ENCODE data around the gene CHST15.
"Not testable (repeated sequence)": the region's sequence is repeated elsewhere in the genome, so short reads cannot be mapped to it uniquely, and the experiment has no call there.

CHST15 gene

GRCh38 chr10:124123156-124123555, 29.8 kb upstream of the CHST15 start:
- no peak for DNase-seq

- no peak for DNase-seq
Observed at GRCh38 chr10:124122211-124122610, 28.8 kb upstream of the CHST15 start.

- DNase-seq, result no peak
Observed at GRCh38 chr10:124120410-124121061, 27.1 kb upstream of the CHST15 start.

GRCh38 chr10:124119946-124120345, 26.5 kb upstream of the CHST15 start:
- DNase-seq, result no peak

GRCh38 chr10:124119216-124119615, 25.8 kb upstream of the CHST15 start:
- DNase-seq, result no peak

GRCh38 chr10:124117833-124118232, 24.4 kb upstream of the CHST15 start:
- DNase-seq, result no peak

GRCh38 chr10:124117511-124117785, 24.1 kb upstream of the CHST15 start:
- no peak for DNase-seq

- DNase-seq, result no peak
Observed at GRCh38 chr10:124116771-124117510, 23.5 kb upstream of the CHST15 start.

GRCh38 chr10:124114696-124115095, 21.3 kb upstream of the CHST15 start:
- no peak for DNase-seq

- DNase-seq, result no peak
Observed at GRCh38 chr10:124112891-124113580, 19.6 kb upstream of the CHST15 start.

GRCh38 chr10:124110882-124111281, 17.5 kb upstream of the CHST15 start:
- DNase-seq, result no peak

GRCh38 chr10:124109261-124109660, 15.9 kb upstream of the CHST15 start:
- DNase-seq, result no peak

DNA sequence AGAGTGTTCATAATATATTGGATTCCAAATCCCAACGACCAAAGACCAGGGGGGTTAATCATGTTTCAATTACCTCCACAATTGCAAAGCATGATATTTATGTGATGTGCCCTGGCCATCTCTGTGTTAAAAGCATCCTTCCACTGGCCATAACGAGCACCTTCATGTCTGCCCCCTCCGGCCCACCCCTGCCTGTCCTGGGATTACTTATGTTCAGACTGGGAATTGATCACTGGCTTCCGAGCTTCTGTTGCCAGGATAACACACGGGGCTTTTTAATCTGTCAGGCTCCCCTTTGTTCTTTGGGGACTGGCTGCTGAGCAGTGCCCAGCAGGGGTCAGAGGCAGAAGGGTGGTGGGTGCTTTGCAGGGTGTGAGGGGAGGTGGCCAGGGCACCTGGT, 13.7 kb upstream of the CHST15 start:
- DNase-seq, result no peak

DNA sequence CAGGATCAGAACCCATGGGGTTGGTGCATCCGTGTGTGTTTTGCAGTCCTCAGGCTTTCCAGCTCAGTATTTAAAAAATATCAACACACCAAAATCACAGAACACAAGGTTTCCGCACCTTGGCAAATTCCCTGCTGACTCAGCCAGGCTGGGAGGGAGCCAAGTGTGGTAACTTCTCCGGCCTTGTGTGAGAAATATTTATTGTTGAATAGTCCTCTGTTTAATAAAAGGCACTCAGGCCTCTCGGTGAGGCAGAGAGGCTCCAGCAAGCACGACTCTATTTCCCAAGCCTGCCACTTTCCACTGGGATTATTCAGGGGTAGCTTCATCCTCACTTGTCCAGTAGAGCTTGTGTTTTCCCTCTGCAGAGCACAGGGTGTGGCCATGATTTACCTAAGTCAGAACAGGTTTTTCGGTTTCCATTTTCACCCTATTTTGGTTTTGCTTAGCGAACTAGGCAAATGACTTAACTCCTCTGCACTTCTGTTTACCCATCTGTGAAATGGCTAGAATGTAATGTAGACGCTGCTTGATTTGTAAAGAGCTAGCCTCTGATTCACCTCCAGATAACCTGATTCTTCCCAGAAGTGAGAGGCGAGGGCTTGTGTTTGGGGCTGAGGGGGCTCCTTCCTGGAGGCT, 13.0 kb upstream of the CHST15 start:
- no peak for DNase-seq

DNA sequence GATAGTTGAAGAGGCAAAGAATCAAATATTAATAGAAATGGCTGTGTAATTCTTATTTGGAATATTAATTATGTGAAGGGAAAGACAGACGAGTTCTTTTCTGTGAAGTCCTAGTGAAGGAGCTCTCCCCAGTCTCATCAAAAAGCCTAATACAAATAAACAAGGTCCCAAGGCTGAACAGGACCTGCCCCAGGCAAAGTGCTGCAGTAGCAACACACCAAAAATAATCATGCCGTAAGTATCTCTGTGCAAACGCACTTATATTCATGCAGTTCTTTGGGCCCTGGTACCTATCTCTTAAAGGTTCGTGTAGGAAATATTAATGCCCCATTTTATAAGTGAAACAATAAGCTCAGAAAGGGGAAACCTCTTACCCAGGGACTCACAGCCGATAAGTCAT, 12.2 kb upstream of the CHST15 start:
- no peak for DNase-seq

- no peak for DNase-seq
Observed at GRCh38 chr10:124105045-124105444, 11.6 kb upstream of the CHST15 start.

DNA sequence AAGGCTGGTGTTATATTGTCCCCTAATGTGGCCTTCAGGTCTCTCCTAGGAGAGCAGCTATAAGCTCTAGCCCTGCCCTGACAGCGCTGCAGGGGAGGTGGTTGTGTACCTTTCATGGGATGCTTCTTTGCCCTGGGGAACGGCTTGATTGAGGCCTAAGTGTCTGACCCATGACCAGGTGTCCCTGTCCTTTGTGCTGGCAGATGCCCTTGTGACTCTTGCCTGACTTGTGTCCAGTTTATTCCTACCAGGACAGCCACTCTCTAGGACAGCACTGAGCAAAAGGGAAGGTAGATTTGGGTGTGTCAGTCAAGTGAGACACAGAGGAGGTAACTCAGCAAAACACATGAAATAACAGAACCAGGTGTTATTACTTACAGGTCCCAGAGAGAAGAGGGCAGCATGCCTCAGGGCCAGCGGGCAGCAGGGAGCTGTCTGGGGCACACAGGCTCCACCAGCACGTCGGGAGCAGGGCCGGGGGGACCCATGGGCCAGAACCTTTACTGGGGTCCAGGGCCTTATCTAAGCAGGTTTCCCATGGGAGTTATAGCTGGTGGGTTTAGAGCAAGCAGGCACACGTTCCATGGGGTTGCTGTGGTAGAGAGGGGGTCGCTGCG, 10.7 kb upstream of the CHST15 start:
- DNase-seq, result no peak

- DNase-seq, result no peak
Observed at GRCh38 chr10:124101351-124101750, 8.0 kb upstream of the CHST15 start.

DNA sequence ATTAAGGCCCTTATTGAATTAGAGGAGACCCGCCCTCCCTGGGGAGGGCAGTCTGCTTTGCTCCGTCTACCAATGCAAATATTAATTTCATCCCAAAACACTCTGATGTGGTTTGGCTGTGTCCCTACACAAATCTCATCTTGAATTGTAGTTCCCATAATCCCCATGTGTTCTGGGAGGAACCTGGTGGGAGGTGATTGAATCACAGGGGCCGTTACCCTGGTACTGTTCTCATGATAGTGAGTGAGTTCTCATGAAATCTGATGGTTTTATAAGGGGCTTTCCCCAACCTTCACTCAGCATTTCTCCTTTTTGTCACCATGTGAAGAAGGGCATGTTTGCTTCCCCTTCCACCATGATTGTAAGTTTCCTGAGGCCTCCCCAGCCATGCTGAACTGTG, 7.3 kb upstream of the CHST15 start:
- DNase-seq, result not testable (repeated sequence)

DNA sequence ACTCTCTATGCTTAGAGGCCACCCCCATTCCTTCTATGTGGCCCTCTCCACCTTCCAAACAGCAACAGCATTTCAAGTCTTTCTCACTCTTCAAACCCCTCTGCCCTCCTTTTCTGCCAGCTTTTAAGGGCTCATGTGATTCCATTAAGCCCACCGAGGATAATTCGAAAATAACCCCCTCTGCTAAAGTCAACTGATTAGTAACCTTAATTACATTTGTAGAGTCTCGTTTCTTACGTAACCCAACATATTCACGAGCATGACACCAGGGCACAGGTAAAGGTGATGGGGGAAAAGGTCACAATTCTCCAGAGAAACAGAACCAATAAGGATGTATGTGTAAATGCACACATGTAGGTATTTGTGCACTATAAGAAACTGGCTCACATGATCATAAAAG, 6.7 kb upstream of the CHST15 start:
- DNase-seq, result no peak

- no peak for DNase-seq
Observed at GRCh38 chr10:124099604-124100003, 6.2 kb upstream of the CHST15 start.

- no peak for DNase-seq
Observed at GRCh38 chr10:124098575-124098974, 5.2 kb upstream of the CHST15 start.

DNA sequence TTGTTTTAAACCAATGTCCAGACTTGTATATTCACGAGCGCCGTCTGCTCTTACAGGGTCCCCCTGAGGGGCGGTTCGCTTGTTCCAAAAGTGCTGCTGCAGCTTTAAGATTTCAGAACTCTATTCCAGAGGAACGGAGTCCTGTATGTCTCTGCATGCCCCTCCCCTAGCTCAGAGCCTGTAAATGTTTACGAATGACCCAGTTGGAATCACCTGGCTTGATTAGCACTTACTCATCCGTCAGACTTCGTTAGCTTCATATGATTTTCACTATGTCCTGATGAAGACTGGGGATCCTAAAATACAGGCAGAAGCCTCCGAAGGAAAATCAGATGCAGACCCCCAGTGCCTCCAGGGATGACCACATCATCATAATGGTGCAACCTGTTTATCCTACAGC, 4.5 kb upstream of the CHST15 start:
- no peak for DNase-seq

GRCh38 chr10:124096494-124096893, 3.1 kb upstream of the CHST15 start:
- no peak for DNase-seq

Data from NCI-H774 (cell line).